WI38 (cell line): ENCODE data around the gene CTSV.
A peak's percentile ranks its signal among the peaks of the same experiment; 100 is the strongest.
"Not testable (repeated sequence)": the region's sequence is repeated elsewhere in the genome, so short reads cannot be mapped to it uniquely, and the experiment has no call there.

Experiments used
- H3K4me3 ChIP-seq: 2 replicates; pipeline ENCODE4 v1.5.1; 2011; ENCODE audit warnings: low read depth, mild to moderate bottlenecking, control low read depth, low read length
- CTCF ChIP-seq: IDR thresholded peaks from 2 replicates; pipeline ENCODE4 v1.5.1; 2012; ENCODE audit warnings: low read depth, mild to moderate bottlenecking, control low read depth, low read length

CTSV gene

GRCh38 chr9:97053717-97054116 lies 14.8 kb upstream of the CTSV start:
- H3K4me3 ChIP-seq, result no peak overlapping the region
- TF ChIP-seq CTCF, result no peak

GRCh38 chr9:97052735-97053134 lies 13.8 kb upstream of the CTSV start:
- no peak for TF ChIP-seq CTCF
- H3K4me3 ChIP-seq, result no peak overlapping the region

GRCh38 chr9:97046228-97046627 lies 7.3 kb upstream of the CTSV start:
- H3K4me3 ChIP-seq, result no peak overlapping the region
- TF ChIP-seq CTCF, result no peak

GRCh38 chr9:97045300-97045699 lies 6.4 kb upstream of the CTSV start:
- no peak for TF ChIP-seq CTCF
- no peak overlapping the region for H3K4me3 ChIP-seq

- H3K4me3 ChIP-seq, result no peak overlapping the region
- no peak for TF ChIP-seq CTCF
Observed at GRCh38 chr9:97041898-97042297, 3.0 kb upstream of the CTSV start.

GRCh38 chr9:97039514-97039860 lies 545 bp upstream of the CTSV start:
- H3K4me3 ChIP-seq, result peak overlapping the region; percentile 62
- no peak for TF ChIP-seq CTCF

- not testable (repeated sequence) for H3K4me3 ChIP-seq
Observed at GRCh38 chr9:97023505-97023904, 15.4 kb downstream of the CTSV start.

GRCh38 chr9:97013151-97014132 lies 25.5 kb downstream of the CTSV start:
- H3K4me3 ChIP-seq, result peak overlapping the region; percentile 57

GRCh38 chr9:97012617-97013016 lies 26.3 kb downstream of the CTSV start:
- peak overlapping the region; percentile 57 for H3K4me3 ChIP-seq

GRCh38 chr9:97002195-97002594 lies 36.7 kb downstream of the CTSV start:
- H3K4me3 ChIP-seq, result not testable (repeated sequence)

GRCh38 chr9:97001338-97001737 lies 37.6 kb downstream of the CTSV start:
- H3K4me3 ChIP-seq, result not testable (repeated sequence)

- H3K4me3 ChIP-seq, result not testable (repeated sequence)
Observed at GRCh38 chr9:97000139-97000787, 38.7 kb downstream of the CTSV start.
